Measurements from ENCODE around the gene NBAS.

Gene NBAS

GRCh38 chr2:15168116-15168515 lies 393.0 kb downstream of the NBAS start:
- no peak for DNase-seq (ENCODE audit: low read depth)

GRCh38 chr2:15166878-15167277 lies 394.3 kb downstream of the NBAS start:
- DNase-seq (ENCODE audit: low read depth): no peak

GRCh38 chr2:15163326-15163725 lies 397.8 kb downstream of the NBAS start:
- no peak for DNase-seq (ENCODE audit: low read depth)

- DNase-seq (ENCODE audit: low read depth): no peak
These were observed 398.5 kb downstream of the NBAS start for GRCh38 chr2:15162620-15163019.

GRCh38 chr2:15160201-15160991 lies 400.7 kb downstream of the NBAS start:
- DNase-seq (ENCODE audit: low read depth): no peak

- DNase-seq (ENCODE audit: low read depth): no peak
These were observed 401.4 kb downstream of the NBAS start for GRCh38 chr2:15159751-15160177.

- DNase-seq (ENCODE audit: low read depth): no peak
These were observed 401.9 kb downstream of the NBAS start for GRCh38 chr2:15159206-15159605.

- no peak for DNase-seq (ENCODE audit: low read depth)
These were observed 402.6 kb downstream of the NBAS start for GRCh38 chr2:15158532-15158931.

- DNase-seq (ENCODE audit: low read depth): no peak
These were observed 403.0 kb downstream of the NBAS start for GRCh38 chr2:15158100-15158499.

GRCh38 chr2:15155959-15156574 lies 405.1 kb downstream of the NBAS start:
- no peak for DNase-seq (ENCODE audit: low read depth)

GRCh38 chr2:15154297-15154696 lies 406.8 kb downstream of the NBAS start:
- DNase-seq (ENCODE audit: low read depth): no peak

- no peak for DNase-seq (ENCODE audit: low read depth)
These were observed 408.8 kb downstream of the NBAS start for GRCh38 chr2:15152382-15152781.

- DNase-seq (ENCODE audit: low read depth): no peak
These were observed 412.1 kb downstream of the NBAS start for GRCh38 chr2:15149063-15149462.

- no peak for DNase-seq (ENCODE audit: low read depth)
These were observed 413.5 kb downstream of the NBAS start for GRCh38 chr2:15147591-15147990.

- no peak for DNase-seq (ENCODE audit: low read depth)
These were observed 414.2 kb downstream of the NBAS start for GRCh38 chr2:15146960-15147359.

- no peak for DNase-seq (ENCODE audit: low read depth)
These were observed 415.2 kb downstream of the NBAS start for GRCh38 chr2:15145919-15146318.

- no peak for DNase-seq (ENCODE audit: low read depth)
These were observed 415.9 kb downstream of the NBAS start for GRCh38 chr2:15145046-15145817.

GRCh38 chr2:15142069-15142689 lies 419.0 kb downstream of the NBAS start:
- DNase-seq (ENCODE audit: low read depth): peak; percentile 52

GRCh38 chr2:15141211-15141610 lies 419.9 kb downstream of the NBAS start:
- no peak for DNase-seq (ENCODE audit: low read depth)

GRCh38 chr2:15136639-15137038 lies 424.5 kb downstream of the NBAS start:
- DNase-seq (ENCODE audit: low read depth): no peak

GRCh38 chr2:15134957-15135356 lies 426.2 kb downstream of the NBAS start:
- no peak for DNase-seq (ENCODE audit: low read depth)

- DNase-seq (ENCODE audit: low read depth): no peak
These were observed 427.7 kb downstream of the NBAS start for GRCh38 chr2:15133461-15133860.
